Measurements from ENCODE around the gene SPHK1. TPM values are rescaled to one million over a fixed set of nuclear protein-coding genes. Genes with fewer than 3 reads are reported as not detected.

SPHK1 gene
- total RNA-seq, 1 donor from 2014 or later: 15.4 TPM

DNA sequence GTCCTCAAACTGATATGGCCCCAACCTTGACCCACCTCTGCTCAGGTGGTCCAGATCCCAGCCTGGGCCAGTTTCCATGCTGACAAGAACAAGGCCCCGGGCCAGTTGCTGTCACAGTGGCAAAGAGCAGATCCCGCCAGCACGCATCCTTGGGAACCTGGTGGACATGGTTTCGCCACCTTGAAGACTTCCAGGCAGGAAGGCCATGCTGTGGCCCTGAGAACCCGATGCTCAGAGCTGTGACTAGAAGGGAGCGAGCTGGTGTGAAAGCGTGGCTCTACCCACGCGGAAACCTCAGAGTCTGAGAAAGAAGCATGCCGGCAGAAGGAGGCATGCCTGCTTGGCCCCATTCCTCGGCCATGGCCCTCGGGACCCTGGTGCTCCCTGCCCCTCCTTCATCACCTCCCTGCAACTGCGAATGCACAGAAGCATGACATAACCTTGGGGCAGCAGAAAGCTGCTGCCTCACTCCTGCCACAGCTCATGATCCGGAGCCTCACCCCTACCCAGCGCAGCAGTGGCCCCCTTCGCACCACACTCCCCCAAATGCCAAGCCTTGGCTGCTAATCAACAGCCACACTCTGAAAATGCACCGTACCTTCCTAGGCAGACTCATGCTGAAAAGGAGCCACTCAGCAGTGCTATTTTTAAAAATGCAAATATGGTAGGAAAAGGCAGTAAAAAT, 35.3 kb downstream of the SPHK1 start:
- no peak for DNase-seq (ENCODE audit: low spot score)
- no peak overlapping the region for H3K27ac Mint-ChIP-seq (ENCODE audit: unreplicated experiment)
- H3K4me1 Mint-ChIP-seq (ENCODE audit: unreplicated experiment): peaks cover 40% of the 10 kb centered on the region
- peaks cover 5% of the 10 kb centered on the region for H3K36me3 Mint-ChIP-seq (ENCODE audit: low read depth, unreplicated experiment)
- peaks cover 7% of the 10 kb centered on the region for H3K27me3 Mint-ChIP-seq (ENCODE audit: unreplicated experiment)
- H3K4me3 Mint-ChIP-seq (ENCODE audit: unreplicated experiment): no peak overlapping the region
- no peaks in the 10 kb centered on the region for H3K9me3 Mint-ChIP-seq (ENCODE audit: unreplicated experiment)
- no peak for TF ChIP-seq CTCF (IDR thresholded peaks at IDR 0.05; ENCODE audit: unreplicated experiment)

- H3K4me3 Mint-ChIP-seq (ENCODE audit: unreplicated experiment): peak overlapping the region; percentile 28
- peaks cover 43% of the 10 kb centered on the region for H3K4me1 Mint-ChIP-seq (ENCODE audit: unreplicated experiment)
- H3K27me3 Mint-ChIP-seq (ENCODE audit: unreplicated experiment): peaks cover 7% of the 10 kb centered on the region
- TF ChIP-seq CTCF (IDR thresholded peaks at IDR 0.05; ENCODE audit: unreplicated experiment): no peak
- H3K9me3 Mint-ChIP-seq (ENCODE audit: unreplicated experiment): no peaks in the 10 kb centered on the region
- H3K27ac Mint-ChIP-seq (ENCODE audit: unreplicated experiment): no peak overlapping the region
- peaks cover 5% of the 10 kb centered on the region for H3K36me3 Mint-ChIP-seq (ENCODE audit: low read depth, unreplicated experiment)
- no peak for DNase-seq (ENCODE audit: low spot score)
These were observed 36.1 kb downstream of the SPHK1 start for GRCh38 chr17:76420356-76421043.

DNA sequence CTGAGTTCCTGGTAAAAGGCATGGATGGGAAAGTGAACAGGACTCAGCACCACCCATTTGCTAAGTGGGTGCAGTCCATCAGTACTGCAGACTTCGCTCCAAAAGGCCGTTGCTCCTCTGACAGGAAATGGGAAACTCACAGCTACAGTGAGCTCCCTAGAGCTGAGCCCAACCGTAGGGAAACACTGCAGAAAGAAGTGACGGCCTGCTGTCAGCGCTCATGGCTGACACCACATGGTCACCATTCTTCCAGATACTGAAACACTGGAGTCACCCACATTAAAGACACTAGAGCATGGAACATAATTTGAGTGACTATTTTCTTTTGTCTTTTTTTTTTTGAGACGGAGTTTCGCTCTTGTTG, 36.6 kb downstream of the SPHK1 start:
- peaks cover 5% of the 10 kb centered on the region for H3K36me3 Mint-ChIP-seq (ENCODE audit: low read depth, unreplicated experiment)
- no peak for DNase-seq (ENCODE audit: low spot score)
- H3K27me3 Mint-ChIP-seq (ENCODE audit: unreplicated experiment): peaks cover 7% of the 10 kb centered on the region
- H3K4me3 Mint-ChIP-seq (ENCODE audit: unreplicated experiment): no peak overlapping the region
- H3K9me3 Mint-ChIP-seq (ENCODE audit: unreplicated experiment): no peaks in the 10 kb centered on the region
- TF ChIP-seq CTCF (IDR thresholded peaks at IDR 0.05; ENCODE audit: unreplicated experiment): no peak
- H3K4me1 Mint-ChIP-seq (ENCODE audit: unreplicated experiment): peaks cover 47% of the 10 kb centered on the region
- H3K27ac Mint-ChIP-seq (ENCODE audit: unreplicated experiment): no peak overlapping the region

- Mint-ChIP-seq H3K4me3 (ENCODE audit: unreplicated experiment) (peak overlapping the region; percentile 65), H3K27me3 (ENCODE audit: unreplicated experiment) (peaks cover 7% of the 10 kb centered on the region), H3K4me1 (ENCODE audit: unreplicated experiment) (peaks cover 56% of the 10 kb centered on the region), H3K9me3 (ENCODE audit: unreplicated experiment) (no peaks in the 10 kb centered on the region), H3K27ac (ENCODE audit: unreplicated experiment) (peak overlapping the region; percentile 44), H3K36me3 (ENCODE audit: low read depth, unreplicated experiment) (peaks cover 4% of the 10 kb centered on the region)
- no peak for DNase-seq (ENCODE audit: low spot score)
- no peak for TF ChIP-seq CTCF (IDR thresholded peaks at IDR 0.05; ENCODE audit: unreplicated experiment)
These were observed 38.0 kb downstream of the SPHK1 start for GRCh38 chr17:76422406-76422805.

DNA sequence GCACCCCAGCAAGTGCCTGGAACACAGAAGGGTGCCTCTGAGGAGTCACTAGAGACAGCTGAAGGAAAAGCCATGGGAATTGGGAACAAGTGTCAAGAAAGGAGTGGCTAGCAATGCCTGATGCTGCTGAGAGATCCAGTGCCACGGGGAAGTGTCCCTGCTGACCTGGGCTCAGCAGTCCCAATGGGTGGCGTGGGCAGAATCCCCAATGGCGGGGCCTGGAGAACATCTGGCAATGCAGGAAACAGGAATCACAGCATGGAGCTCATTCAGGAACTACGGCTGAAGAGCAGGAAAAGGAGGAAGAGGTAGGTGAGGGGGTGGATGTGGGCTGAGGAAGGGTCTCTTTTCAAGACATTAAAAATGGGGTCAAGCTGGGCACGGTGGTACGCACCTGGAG, 38.5 kb downstream of the SPHK1 start:
- Mint-ChIP-seq H3K36me3 (ENCODE audit: low read depth, unreplicated experiment) (no peaks in the 10 kb centered on the region), H3K9me3 (ENCODE audit: unreplicated experiment) (no peaks in the 10 kb centered on the region), H3K27me3 (ENCODE audit: unreplicated experiment) (peaks cover 7% of the 10 kb centered on the region), H3K4me1 (ENCODE audit: unreplicated experiment) (peaks cover 56% of the 10 kb centered on the region), H3K27ac (ENCODE audit: unreplicated experiment) (peak overlapping the region; percentile 44), H3K4me3 (ENCODE audit: unreplicated experiment) (peak overlapping the region; percentile 65)
- TF ChIP-seq CTCF (IDR thresholded peaks at IDR 0.05; ENCODE audit: unreplicated experiment): no peak
- DNase-seq (ENCODE audit: low spot score): no peak

Data from endothelial cell (in vitro differentiated cells).